Keratinocyte (primary cell): ENCODE data around the gene QTRT2. TPM values are rescaled to one million over a fixed set of nuclear protein-coding genes. Genes with fewer than 3 reads are reported as not detected.

ENCODE experiments used
- DNase-seq: peaks from one replicate; pipeline ENCODE4 v3.0.0-alpha.2; 2011; ENCODE audit warnings: low read depth, missing footprints, low spot score
- FAIRE-seq: peaks from 2 replicates; lab custom pipeline; 2011; peaks lifted over from hg19 to GRCh38; lab: Jason Lieb, UNC
- H2AFZ ChIP-seq: 2 replicates; pipeline ENCODE4 v1.6.0; 2012; ENCODE audit warnings: low read length, control low read depth, inconsistent platforms; ENCODE audit not compliant: control insufficient read depth
- H3K27ac ChIP-seq: 2 replicates; pipeline ENCODE4 v1.5.1; 2011; ENCODE audit warnings: low read length; ENCODE audit not compliant: control insufficient read depth, insufficient read depth
- H3K27me3 ChIP-seq: 3 replicates; pipeline ENCODE4 v1.6.0; 2011; ENCODE audit warnings: low read length; ENCODE audit not compliant: control insufficient read depth, insufficient read depth; ENCODE audit errors: extremely low read depth
- H3K36me3 ChIP-seq, 2 experiments: 2 replicates in 1 of 2; 3 replicates in 1 of 2; pipeline ENCODE4 v1.5.1; 2011; ENCODE audit warnings: low read length in 2 of 2, mild to moderate bottlenecking in 1 of 2; ENCODE audit not compliant: control insufficient read depth in 2 of 2, insufficient read depth in 2 of 2; ENCODE audit errors: extremely low read depth in 1 of 2
- H3K4me1 ChIP-seq: 3 replicates; pipeline ENCODE4 v1.5.1; 2011; ENCODE audit warnings: low read length; ENCODE audit not compliant: control insufficient read depth, insufficient read depth; ENCODE audit errors: extremely low read depth
- H3K4me2 ChIP-seq: 3 replicates; pipeline ENCODE4 v1.6.0; 2011; ENCODE audit warnings: low read depth, low read length; ENCODE audit not compliant: control insufficient read depth, insufficient read depth; ENCODE audit errors: extremely low read depth
- H3K4me3 ChIP-seq, 3 experiments: fragments of 200-600 bp in 1 of 3; sonication (generic) in 1 of 3; 2 replicates in 2 of 3; 3 replicates in 1 of 3; pipeline ENCODE4 v1.5.1; 2011 to 2016; ENCODE audit warnings: low read length in 3 of 3, mild to moderate bottlenecking in 3 of 3, control low read depth in 2 of 3, inconsistent platforms in 1 of 3, low read depth in 1 of 3, mixed read lengths in 1 of 3, mixed run types in 1 of 3, moderate library complexity in 1 of 3; ENCODE audit not compliant: control insufficient read depth in 2 of 3, insufficient read depth in 2 of 3; ENCODE audit errors: extremely low read depth in 1 of 3
- H3K79me2 ChIP-seq: 2 replicates; pipeline ENCODE4 v1.6.0; 2012; ENCODE audit warnings: low read length; ENCODE audit not compliant: control insufficient read depth, insufficient read depth
- H3K9ac ChIP-seq: 3 replicates; pipeline ENCODE4 v1.6.0; 2011; ENCODE audit warnings: low read length; ENCODE audit not compliant: control insufficient read depth, insufficient read depth; ENCODE audit errors: extremely low read depth
- H3K9me1 ChIP-seq: 3 replicates; pipeline ENCODE4 v1.6.0; 2011; ENCODE audit warnings: low read length; ENCODE audit not compliant: control insufficient read depth, insufficient read depth; ENCODE audit errors: extremely low read depth
- H3K9me3 ChIP-seq: 2 replicates; pipeline ENCODE4 v1.5.1; 2012; ENCODE audit warnings: low read depth, low read length; ENCODE audit not compliant: control insufficient read depth
- H4K20me1 ChIP-seq: 3 replicates; pipeline ENCODE4 v1.6.0; 2011; ENCODE audit warnings: low read length; ENCODE audit not compliant: control insufficient read depth, insufficient read depth; ENCODE audit errors: extremely low read depth
- EZH2 ChIP-seq: IDR thresholded peaks from one replicate; pipeline ENCODE4 v1.6.1; 2012; ENCODE audit warnings: inconsistent platforms, mild to moderate bottlenecking, low read length, moderate library complexity
- dilution Hi-C: fragments of 300-500 bp; cut with MboI; formaldehyde crosslinking; loops from one replicate; pipeline ENCODE4 v1.7.0; 2020; ENCODE audit warnings: low sequenced_read_pairs; ENCODE audit not compliant: extremely low pct_ligation_motif_present
- polyA plus RNA-seq, 5 experiments: library from polyadenylated mRNA; depleted of rRNA in 3 of 5; stranded (reverse) in 3 of 5; stranded (forward) in 1 of 5; unstranded in 1 of 5; fragments of >200 nt; gene quantifications; 1 replicate in 1 of 5; 2 replicates in 3 of 5; 3 replicates in 1 of 5; pipeline versions ENCODE4 v1.2.1 to v1.2.3, GENCODE V29; 2011 to 2012; ENCODE audit warnings: missing spikeins in 2 of 5, low read depth in 1 of 5, low replicate concordance in 1 of 5
- TF ChIP-seq, protein P1 (sequence below), 3 experiments: IDR thresholded peaks in 1 of 3; conservative IDR thresholded peaks in 1 of 3; optimal IDR thresholded peaks in 1 of 3; 2 replicates in 2 of 3; 3 replicates in 1 of 3; pipeline versions ENCODE3 to v1.5.1; 2011; ENCODE audit warnings: low read length in 3 of 3, mild to moderate bottlenecking in 3 of 3, moderate library complexity in 2 of 3, control low read depth in 1 of 3, inconsistent platforms in 1 of 3; ENCODE audit not compliant: insufficient read depth in 2 of 3; ENCODE audit errors: extremely low read depth in 1 of 3

QTRT2 gene
- polyA plus RNA-seq, 1 donor (not counting 4 experiments of a cell fraction or from before 2014, with no cell fraction given): 18.3 TPM

GRCh38 chr3:114110439-114110838, 53.9 kb downstream of the QTRT2 start:
- Histone ChIP-seq H3K9me3 (no peaks in the 10 kb centered on the region), H3K9ac (no peak overlapping the region), H4K20me1 (no peaks in the 10 kb centered on the region), H3K79me2 (no peaks in the 10 kb centered on the region), H3K4me2 (no peak overlapping the region), H3K27me3 (no peaks in the 10 kb centered on the region), H3K27ac (no peak overlapping the region), H2AFZ (no peak overlapping the region), H3K36me3 (no peaks in the 10 kb centered on the region), H3K9me1 (no peaks in the 10 kb centered on the region), H3K4me3 (no peak overlapping the region), H3K4me1 (no peaks in the 10 kb centered on the region)
- dilution Hi-C loops: no loop called here
- DNase-seq (no peak), FAIRE-seq (no peak)
- TF ChIP-seq EZH2: no peak

- no peaks in the 10 kb centered on the region for H3K79me2 ChIP-seq
- no peak for FAIRE-seq
- no peaks in the 10 kb centered on the region for H3K4me1 ChIP-seq
- no peaks in the 10 kb centered on the region for H3K27me3 ChIP-seq
- no peak for DNase-seq
- no peaks in the 10 kb centered on the region for H4K20me1 ChIP-seq
- no peaks in the 10 kb centered on the region for H3K9me3 ChIP-seq
- no peaks in the 10 kb centered on the region for H3K36me3 ChIP-seq
- TF ChIP-seq, protein P1, sequence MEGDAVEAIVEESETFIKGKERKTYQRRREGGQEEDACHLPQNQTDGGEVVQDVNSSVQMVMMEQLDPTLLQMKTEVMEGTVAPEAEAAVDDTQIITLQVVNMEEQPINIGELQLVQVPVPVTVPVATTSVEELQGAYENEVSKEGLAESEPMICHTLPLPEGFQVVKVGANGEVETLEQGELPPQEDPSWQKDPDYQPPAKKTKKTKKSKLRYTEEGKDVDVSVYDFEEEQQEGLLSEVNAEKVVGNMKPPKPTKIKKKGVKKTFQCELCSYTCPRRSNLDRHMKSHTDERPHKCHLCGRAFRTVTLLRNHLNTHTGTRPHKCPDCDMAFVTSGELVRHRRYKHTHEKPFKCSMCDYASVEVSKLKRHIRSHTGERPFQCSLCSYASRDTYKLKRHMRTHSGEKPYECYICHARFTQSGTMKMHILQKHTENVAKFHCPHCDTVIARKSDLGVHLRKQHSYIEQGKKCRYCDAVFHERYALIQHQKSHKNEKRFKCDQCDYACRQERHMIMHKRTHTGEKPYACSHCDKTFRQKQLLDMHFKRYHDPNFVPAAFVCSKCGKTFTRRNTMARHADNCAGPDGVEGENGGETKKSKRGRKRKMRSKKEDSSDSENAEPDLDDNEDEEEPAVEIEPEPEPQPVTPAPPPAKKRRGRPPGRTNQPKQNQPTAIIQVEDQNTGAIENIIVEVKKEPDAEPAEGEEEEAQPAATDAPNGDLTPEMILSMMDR (optimal IDR thresholded peaks at IDR 0.05 in 1 of 3, IDR thresholded peaks at IDR 0.05 in 1 of 3, conservative IDR thresholded peaks at IDR 0.05 in 1 of 3; ENCODE audit: extremely low read depth in 1 of 3, insufficient read depth in 2 of 3, low read length in 3 of 3): no peak
- no peak for TF ChIP-seq EZH2
- H3K4me3 ChIP-seq: no peak overlapping the region
- no peaks in the 10 kb centered on the region for H3K9me1 ChIP-seq
- H2AFZ ChIP-seq: no peak overlapping the region
- no peak overlapping the region for H3K27ac ChIP-seq
- dilution Hi-C loops: no loop called here
- H3K4me2 ChIP-seq: no peak overlapping the region
- no peak overlapping the region for H3K9ac ChIP-seq
Observed at GRCh38 chr3:114111060-114111770, 54.7 kb downstream of the QTRT2 start.

DNA sequence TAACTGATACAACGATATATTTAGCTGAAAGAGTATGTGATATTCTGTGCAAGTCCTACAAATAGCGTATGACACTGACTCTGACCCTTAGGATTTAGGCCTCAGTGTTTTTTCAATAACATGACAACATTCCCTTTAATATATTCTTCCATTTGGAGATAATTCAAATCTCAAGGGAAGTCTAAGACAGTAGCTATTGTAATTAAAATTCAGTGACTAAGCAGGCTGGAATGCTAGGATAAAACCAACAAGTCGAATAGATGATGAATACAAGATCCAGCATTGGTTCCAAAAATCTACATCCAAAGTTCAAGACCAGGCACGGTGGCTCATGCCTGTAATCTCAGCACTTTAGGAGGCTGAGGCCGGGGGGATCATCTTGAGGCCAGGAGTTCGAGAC, 56.2 kb downstream of the QTRT2 start:
- Histone ChIP-seq H3K9me1 (no peaks in the 10 kb centered on the region), H2AFZ (no peak overlapping the region), H3K9me3 (no peaks in the 10 kb centered on the region), H3K36me3 (no peaks in the 10 kb centered on the region), H3K4me3 (no peak overlapping the region), H3K4me1 (no peaks in the 10 kb centered on the region), H3K4me2 (no peak overlapping the region), H4K20me1 (no peaks in the 10 kb centered on the region), H3K27ac (no peak overlapping the region), H3K27me3 (no peaks in the 10 kb centered on the region), H3K9ac (no peak overlapping the region), H3K79me2 (no peaks in the 10 kb centered on the region)
- dilution Hi-C loops: no loop called here
- DNase-seq (no peak), FAIRE-seq (no peak)
- TF ChIP-seq, protein P1 (optimal IDR thresholded peaks at IDR 0.05 in 1 of 3, IDR thresholded peaks at IDR 0.05 in 1 of 3, conservative IDR thresholded peaks at IDR 0.05 in 1 of 3; ENCODE audit: extremely low read depth in 1 of 3, insufficient read depth in 2 of 3, low read length in 3 of 3): no peak
- TF ChIP-seq EZH2: no peak
